HG02970 (cell line): Measurements from ENCODE around the gene RRAGC.

Experiments used
- ATAC-seq: cut with Tn5 transposase; IDR thresholded peaks from one replicate; pipeline ENCODE4 v1.9.1; 2021; ENCODE audit warnings: mild to moderate bottlenecking, moderate library complexity, moderate number of reproducible peaks; ENCODE audit not compliant: unreplicated experiment, low FRiP score

The RRAGC gene

DNA sequence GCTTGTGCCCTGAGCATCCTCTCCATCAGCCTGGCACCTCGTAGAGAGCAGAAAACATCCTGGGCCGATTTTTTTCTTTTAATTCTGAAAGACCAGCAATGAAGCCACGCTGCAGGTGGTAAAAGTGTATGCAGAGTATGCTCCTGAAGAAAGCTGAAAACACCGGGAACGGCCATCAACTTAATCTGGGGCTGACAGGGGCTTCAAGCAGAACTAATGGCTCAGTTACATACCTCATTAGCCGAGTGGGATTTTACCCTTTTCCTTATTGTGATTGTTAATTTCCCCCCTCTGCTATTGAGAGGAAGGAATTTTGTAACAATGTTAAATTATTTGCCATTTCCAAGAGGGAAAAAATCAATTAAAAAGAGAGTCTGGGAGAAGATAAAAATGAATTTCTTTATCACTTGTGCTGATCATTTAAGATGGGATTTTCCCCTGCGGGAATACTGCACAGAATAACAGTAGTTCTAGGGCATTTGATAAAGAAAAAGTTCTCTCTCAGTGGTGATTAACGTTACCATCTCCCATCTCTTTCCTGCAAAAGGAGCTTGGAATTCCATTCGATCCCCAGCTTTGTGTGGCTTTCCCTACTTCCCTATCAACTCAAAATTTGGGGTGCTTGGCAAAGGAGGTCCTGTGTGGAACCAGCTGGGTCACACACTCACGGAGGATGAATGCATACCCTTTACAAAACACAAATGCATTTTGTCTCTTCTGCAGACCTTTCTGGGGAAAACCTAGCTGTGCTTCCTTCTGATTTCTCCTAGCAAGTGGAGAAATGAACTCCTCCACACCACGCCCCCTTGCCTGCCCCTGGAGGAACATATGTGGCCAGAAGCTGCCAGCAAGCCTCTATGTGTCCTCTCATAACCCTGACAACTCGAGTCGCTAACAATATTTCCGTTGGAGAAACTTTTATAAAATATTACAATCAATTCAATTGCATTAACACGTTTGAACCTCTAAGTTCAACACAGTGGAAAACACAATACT is 70.9 kb downstream of the RRAGC start:
- no peak for ATAC-seq
